ENCODE data around the gene SLF2. TPM values are rescaled to one million over a fixed set of nuclear protein-coding genes. Genes with fewer than 3 reads are reported as not detected.
"Not testable (repeated sequence)": the region's sequence is repeated elsewhere in the genome, so short reads cannot be mapped to it uniquely, and the experiment has no call there.

Gene SLF2
- total RNA-seq, 2 donors from 2014 or later, result 25.3 to 77.8 TPM

DNA sequence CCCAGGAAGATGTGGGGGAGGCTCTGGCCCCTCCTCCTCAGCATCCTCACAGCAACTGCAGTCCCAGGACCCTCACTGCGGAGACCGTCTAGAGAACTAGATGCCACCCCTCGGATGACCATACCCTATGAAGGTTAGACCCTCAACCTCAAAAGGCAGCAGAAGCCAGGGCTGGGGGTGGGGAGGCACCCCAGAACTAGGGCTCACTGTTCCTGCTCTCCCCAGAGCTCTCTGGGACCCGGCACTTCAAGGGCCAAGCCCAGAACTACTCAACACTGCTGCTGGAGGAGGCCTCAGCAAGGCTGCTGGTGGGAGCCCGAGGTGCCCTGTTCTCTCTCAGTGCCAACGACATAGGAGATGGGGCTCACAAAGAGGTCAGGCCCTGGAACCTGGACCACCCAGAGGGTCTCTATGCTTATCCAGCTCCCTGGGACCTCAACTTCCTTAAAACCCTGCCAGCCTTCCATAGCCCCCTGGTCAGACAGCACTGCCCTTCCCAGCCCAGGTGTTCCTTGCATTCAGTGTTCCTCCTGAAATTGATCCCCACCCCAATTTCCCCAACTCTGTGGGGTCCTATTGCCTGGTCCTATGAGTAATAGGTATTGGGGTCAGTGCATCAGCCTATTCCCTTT lies 60.3 kb downstream of the SLF2 start:
- Histone ChIP-seq H3K27me3 (replicated peaks; ENCODE audit: insufficient read depth) (no peaks in the 10 kb centered on the region), H3K4me1 (replicated peaks) (peaks cover 13% of the 10 kb centered on the region), H3K4me3 (no peak overlapping the region), H3K9me3 (no peaks in the 10 kb centered on the region), H3K36me3 (no peaks in the 10 kb centered on the region), H3K27ac (no peak overlapping the region)
- DNase-seq (ENCODE audit: low spot score), result no peak
- 92% methylated on average over 6 of the region's 6 CpGs for WGBS
- intact Hi-C loops (cut with DNase I), result no loop called here
- no peak for TF ChIP-seq POLR2AphosphoS5 (IDR thresholded peaks at IDR 0.05)
- no peak for TF ChIP-seq CTCF (IDR thresholded peaks at IDR 0.05)
- no peak for TF ChIP-seq POLR2A (IDR thresholded peaks at IDR 0.05)

DNA sequence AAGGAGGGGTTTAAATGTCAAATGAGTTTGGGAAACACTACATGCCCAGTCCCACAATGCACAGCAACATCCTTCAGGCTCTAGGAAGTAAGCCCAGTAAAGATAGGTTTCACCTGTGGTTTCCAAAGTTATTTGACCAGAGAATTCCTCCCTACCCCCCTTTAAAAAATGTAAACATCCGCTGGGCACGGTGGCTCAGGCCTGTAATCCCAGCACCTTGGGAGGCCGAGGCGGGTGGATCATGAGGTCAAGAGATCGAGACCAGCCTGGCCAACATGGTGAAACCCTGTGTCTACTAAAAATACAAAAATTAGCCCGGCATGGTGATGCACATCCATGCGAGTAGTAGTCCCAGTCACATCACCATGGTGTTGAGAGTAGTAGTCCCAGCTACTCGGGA lies 62.6 kb downstream of the SLF2 start:
- H3K27me3 ChIP-seq (replicated peaks; ENCODE audit: insufficient read depth); H3K9me3 ChIP-seq; H3K4me1 ChIP-seq (replicated peaks); H3K27ac ChIP-seq; H3K4me3 ChIP-seq; intact Hi-C loops (cut with DNase I); DNase-seq (ENCODE audit: low spot score); H3K36me3 ChIP-seq: not testable (repeated sequence)
- 84% methylated on average over 8 of the region's 8 CpGs for WGBS

GRCh38 chr10:100976906-100977305 lies 64.1 kb downstream of the SLF2 start:
- Histone ChIP-seq H3K36me3 (peaks cover 0 to 8% of the 10 kb centered on the region in 2 donors), H3K27me3 (replicated peaks; ENCODE audit: insufficient read depth) (no peaks in the 10 kb centered on the region), H3K27ac (no peak overlapping the region), H3K4me3 (no peak overlapping the region), H3K4me1 (replicated peaks) (no peaks in the 10 kb centered on the region), H3K9me3 (no peaks in the 10 kb centered on the region)
- TF ChIP-seq POLR2AphosphoS5 (IDR thresholded peaks at IDR 0.05) (no peak), POLR2A (IDR thresholded peaks at IDR 0.05) (no peak), CTCF (IDR thresholded peaks at IDR 0.05) (no peak)
- intact Hi-C loops (cut with DNase I), result no loop called here
- no peak for DNase-seq (ENCODE audit: low spot score)
- 56% methylated on average over 3 of the region's 3 CpGs for WGBS

GRCh38 chr10:100977436-100977835 lies 64.7 kb downstream of the SLF2 start:
- Histone ChIP-seq H3K4me3 (no peak overlapping the region), H3K27me3 (replicated peaks; ENCODE audit: insufficient read depth) (no peaks in the 10 kb centered on the region), H3K36me3 (peaks cover 0 to 8% of the 10 kb centered on the region in 2 donors), H3K9me3 (no peaks in the 10 kb centered on the region), H3K27ac (no peak overlapping the region), H3K4me1 (replicated peaks) (no peaks in the 10 kb centered on the region)
- TF ChIP-seq POLR2AphosphoS5 (IDR thresholded peaks at IDR 0.05) (no peak), POLR2A (IDR thresholded peaks at IDR 0.05) (no peak), CTCF (IDR thresholded peaks at IDR 0.05) (no peak)
- intact Hi-C loops (cut with DNase I), result no loop called here
- WGBS, result 74% methylated on average over 6 of the region's 6 CpGs
- DNase-seq (ENCODE audit: low spot score), result no peak

- no peak for DNase-seq (ENCODE audit: low spot score)
These were observed 65.5 kb downstream of the SLF2 start for GRCh38 chr10:100978121-100978900.

More at GRCh38 chr10:100978121-100978900, 65.5 kb downstream of the SLF2 start:
- TF ChIP-seq POLR2AphosphoS5 (IDR thresholded peaks at IDR 0.05) (no peak), POLR2A (IDR thresholded peaks at IDR 0.05) (no peak), CTCF (IDR thresholded peaks at IDR 0.05) (no peak)
- H3K36me3 ChIP-seq, result peaks cover 0 to 8% of the 10 kb centered on the region in 2 donors
- no peak overlapping the region for H3K4me3 ChIP-seq
- no peaks in the 10 kb centered on the region for H3K4me1 ChIP-seq (replicated peaks)
- 90% methylated on average over 13 of the region's 13 CpGs for WGBS
- intact Hi-C loops (cut with DNase I), result no loop called here
- H3K9me3 ChIP-seq, result no peaks in the 10 kb centered on the region
- H3K27ac ChIP-seq, result no peak overlapping the region
- no peaks in the 10 kb centered on the region for H3K27me3 ChIP-seq (replicated peaks; ENCODE audit: insufficient read depth)

Measured in prostate gland (tissue), 2 donors.